ENCODE data around the gene HAPSTR1. TPM values are rescaled to one million over a fixed set of nuclear protein-coding genes. Genes with fewer than 3 reads are reported as not detected.
A peak's percentile ranks its signal among the peaks of the same experiment; 100 is the strongest.

HAPSTR1 gene
- polyA plus RNA-seq, 3 donors, result 7.2 to 58.9 (median 11.1) TPM

DNA sequence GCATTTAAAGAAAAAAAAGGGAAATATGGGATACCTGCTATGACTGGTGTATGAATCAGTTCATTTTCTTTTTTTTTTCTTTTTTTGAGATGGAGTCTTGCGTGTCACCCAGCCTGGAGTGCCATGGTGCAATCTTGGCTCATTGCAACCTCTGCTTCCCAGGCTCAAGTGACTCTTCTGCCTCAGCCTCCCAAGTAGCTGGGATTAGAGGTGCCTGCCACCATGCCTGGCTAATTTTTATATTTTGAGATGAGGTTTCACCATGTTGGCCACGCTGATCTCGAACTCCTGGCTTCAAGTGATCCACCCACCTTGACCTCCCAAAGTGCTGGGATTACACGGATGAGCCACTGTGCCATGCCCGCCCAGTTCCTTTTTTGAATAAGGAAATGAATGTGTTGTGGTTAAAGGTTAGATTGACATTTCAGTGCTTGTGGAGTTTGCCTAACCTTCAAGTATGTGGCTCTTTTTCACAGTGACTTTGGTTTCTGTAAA lies 7.7 kb downstream of the HAPSTR1 start:
- Mint-ChIP-seq H3K27me3 (ENCODE audit: low read depth in 3 of 3) (peaks cover 0 to 2% (median 0%) of the 10 kb centered on the region in 3 donors), H3K4me1 (peaks cover 84% of the 10 kb centered on the region), H3K4me3 (peak overlapping the region; percentile 70 to 82), H3K9me3 (no peaks in the 10 kb centered on the region), H3K36me3 (peaks cover 81 to 93% of the 10 kb centered on the region in 2 donors), H3K27ac (peak overlapping the region; percentile 93 to 98 (median 97))
- Histone ChIP-seq H3K9ac (ENCODE audit: insufficient read depth, low read length, poor library complexity, severe bottlenecking) (peak overlapping the region; percentile 50), H2AFZ (ENCODE audit: insufficient read depth, low read depth, low read length, poor library complexity, severe bottlenecking) (no peak overlapping the region), H3K27ac (ENCODE audit: low read depth in 1 of 2, low read length in 2 of 2) (peak overlapping the region; percentile 76 to 91), H3K36me3 (replicated peaks in 1 of 2; ENCODE audit: control insufficient read depth in 1 of 2, insufficient read depth in 2 of 2, low read length in 2 of 2) (peaks cover 35 to 75% of the 10 kb centered on the region in 2 donors), H3K4me1 (ENCODE audit: control insufficient read depth in 1 of 2, insufficient read depth in 2 of 2, low read length in 2 of 2) (peaks cover 91 to 97% of the 10 kb centered on the region in 2 donors), H3K4me3 (replicated peaks in 1 of 3; ENCODE audit: low read depth in 2 of 3, low read length in 3 of 3) (peak overlapping the region in 1 of 3 experiments; percentile 57), H3K27me3 (ENCODE audit: control insufficient read depth in 2 of 2, insufficient read depth in 2 of 2, low read length in 2 of 2) (no peaks in the 10 kb centered on the region), H3K9me3 (replicated peaks in 1 of 2; ENCODE audit: control insufficient read depth in 1 of 2, insufficient read depth in 1 of 2, low read length in 2 of 2) (no peaks in the 10 kb centered on the region), H3K4me2 (replicated peaks; ENCODE audit: extremely low read depth, low read length, poor library complexity, severe bottlenecking) (peak overlapping the region; percentile 74), H4K20me1 (ENCODE audit: insufficient read depth, low read length) (peaks cover 100% of the 10 kb centered on the region), H3K79me2 (ENCODE audit: insufficient read depth, low read length) (peaks cover 100% of the 10 kb centered on the region)
- WGBS (ENCODE audit: insufficient coverage), result 0% methylated on average over 3 of the region's 5 CpGs
- DNase-seq, result peak; percentile 70 to 86 (median 79)
- TF ChIP-seq, protein P1, sequence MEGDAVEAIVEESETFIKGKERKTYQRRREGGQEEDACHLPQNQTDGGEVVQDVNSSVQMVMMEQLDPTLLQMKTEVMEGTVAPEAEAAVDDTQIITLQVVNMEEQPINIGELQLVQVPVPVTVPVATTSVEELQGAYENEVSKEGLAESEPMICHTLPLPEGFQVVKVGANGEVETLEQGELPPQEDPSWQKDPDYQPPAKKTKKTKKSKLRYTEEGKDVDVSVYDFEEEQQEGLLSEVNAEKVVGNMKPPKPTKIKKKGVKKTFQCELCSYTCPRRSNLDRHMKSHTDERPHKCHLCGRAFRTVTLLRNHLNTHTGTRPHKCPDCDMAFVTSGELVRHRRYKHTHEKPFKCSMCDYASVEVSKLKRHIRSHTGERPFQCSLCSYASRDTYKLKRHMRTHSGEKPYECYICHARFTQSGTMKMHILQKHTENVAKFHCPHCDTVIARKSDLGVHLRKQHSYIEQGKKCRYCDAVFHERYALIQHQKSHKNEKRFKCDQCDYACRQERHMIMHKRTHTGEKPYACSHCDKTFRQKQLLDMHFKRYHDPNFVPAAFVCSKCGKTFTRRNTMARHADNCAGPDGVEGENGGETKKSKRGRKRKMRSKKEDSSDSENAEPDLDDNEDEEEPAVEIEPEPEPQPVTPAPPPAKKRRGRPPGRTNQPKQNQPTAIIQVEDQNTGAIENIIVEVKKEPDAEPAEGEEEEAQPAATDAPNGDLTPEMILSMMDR (IDR thresholded peaks at IDR 0.05), result no peak
- intact Hi-C loops (cut with micrococcal nuclease), result loop anchor here (2.0 to 10.0 kb wide), 2 partner anchors 28 to 134 kb away; partner anchors contain the start of gene USP7 (in 1 of the 2)

DNA sequence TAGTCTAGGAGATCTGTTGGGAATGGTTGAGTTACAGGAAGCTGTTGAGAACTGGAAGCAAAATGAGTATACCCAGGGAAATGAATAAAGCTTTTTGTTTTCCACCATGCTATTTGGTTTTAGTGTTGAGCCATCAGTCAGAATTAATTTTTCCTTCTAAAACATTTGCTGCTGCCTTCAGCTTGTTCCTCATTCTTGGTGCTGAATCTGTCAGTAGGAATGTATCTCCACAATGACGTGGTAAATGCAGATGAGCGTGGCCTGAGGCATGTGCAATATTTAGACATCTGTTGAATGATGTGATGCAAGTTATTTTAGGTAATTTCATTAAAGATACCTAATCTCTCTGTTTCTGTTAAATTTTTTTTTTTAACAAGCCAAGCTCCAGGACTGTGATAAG lies 10.9 kb downstream of the HAPSTR1 start:
- Mint-ChIP-seq H3K4me3 (no peak overlapping the region), H3K27me3 (ENCODE audit: low read depth in 3 of 3) (peaks cover 0 to 2% (median 0%) of the 10 kb centered on the region in 3 donors), H3K4me1 (peaks cover 82% of the 10 kb centered on the region), H3K9me3 (no peaks in the 10 kb centered on the region), H3K27ac (peak overlapping the region; percentile 75 to 94 (median 87)), H3K36me3 (peaks cover 89 to 97% of the 10 kb centered on the region in 2 donors)
- Histone ChIP-seq H3K4me1 (ENCODE audit: control insufficient read depth in 1 of 2, insufficient read depth in 2 of 2, low read length in 2 of 2) (peaks cover 62 to 68% of the 10 kb centered on the region in 2 donors), H3K9ac (ENCODE audit: insufficient read depth, low read length, poor library complexity, severe bottlenecking) (no peak overlapping the region), H4K20me1 (ENCODE audit: insufficient read depth, low read length) (peaks cover 100% of the 10 kb centered on the region), H3K36me3 (replicated peaks in 1 of 2; ENCODE audit: control insufficient read depth in 1 of 2, insufficient read depth in 2 of 2, low read length in 2 of 2) (peaks cover 62 to 83% of the 10 kb centered on the region in 2 donors), H3K9me3 (replicated peaks in 1 of 2; ENCODE audit: control insufficient read depth in 1 of 2, insufficient read depth in 1 of 2, low read length in 2 of 2) (no peaks in the 10 kb centered on the region), H3K4me3 (replicated peaks in 1 of 3; ENCODE audit: low read depth in 2 of 3, low read length in 3 of 3) (no peak overlapping the region), H3K4me2 (replicated peaks; ENCODE audit: extremely low read depth, low read length, poor library complexity, severe bottlenecking) (peak overlapping the region; percentile 19), H3K27ac (ENCODE audit: low read depth in 1 of 2, low read length in 2 of 2) (peak overlapping the region in 1 of 2 donors; percentile 91), H2AFZ (ENCODE audit: insufficient read depth, low read depth, low read length, poor library complexity, severe bottlenecking) (no peak overlapping the region), H3K79me2 (ENCODE audit: insufficient read depth, low read length) (peaks cover 100% of the 10 kb centered on the region), H3K27me3 (ENCODE audit: control insufficient read depth in 2 of 2, insufficient read depth in 2 of 2, low read length in 2 of 2) (no peaks in the 10 kb centered on the region)
- TF ChIP-seq, protein P1 (IDR thresholded peaks at IDR 0.05), result no peak
- WGBS (ENCODE audit: insufficient coverage), result no CpG with 5 or more reads among the region's 2 CpGs
- peak; percentile 71 to 86 (median 80) for DNase-seq
- intact Hi-C loops (cut with micrococcal nuclease), result no loop called here

Measured in CD14-positive monocyte (primary cell).